ENCODE measurements around the gene KIF16B.

DNA sequence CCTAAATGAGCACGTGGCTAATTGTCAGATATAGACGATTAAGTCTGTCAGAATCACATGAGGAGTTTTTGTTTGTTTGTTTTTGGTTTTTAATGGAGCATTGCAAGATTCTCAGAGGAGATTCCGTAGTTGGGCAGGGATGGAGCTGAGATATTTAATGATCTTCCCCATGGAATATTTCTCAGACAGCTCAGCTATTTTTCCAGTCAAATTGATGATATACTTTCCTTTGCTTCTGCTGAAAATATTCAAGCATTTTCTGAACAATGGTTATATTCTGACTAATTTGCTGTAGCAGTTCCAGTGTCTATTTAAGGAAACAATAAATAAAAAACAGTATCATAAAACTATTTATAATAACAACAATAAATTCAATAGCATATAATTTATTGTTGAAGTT lies 348.4 kb downstream of the KIF16B start:
- TF ChIP-seq, protein P1, sequence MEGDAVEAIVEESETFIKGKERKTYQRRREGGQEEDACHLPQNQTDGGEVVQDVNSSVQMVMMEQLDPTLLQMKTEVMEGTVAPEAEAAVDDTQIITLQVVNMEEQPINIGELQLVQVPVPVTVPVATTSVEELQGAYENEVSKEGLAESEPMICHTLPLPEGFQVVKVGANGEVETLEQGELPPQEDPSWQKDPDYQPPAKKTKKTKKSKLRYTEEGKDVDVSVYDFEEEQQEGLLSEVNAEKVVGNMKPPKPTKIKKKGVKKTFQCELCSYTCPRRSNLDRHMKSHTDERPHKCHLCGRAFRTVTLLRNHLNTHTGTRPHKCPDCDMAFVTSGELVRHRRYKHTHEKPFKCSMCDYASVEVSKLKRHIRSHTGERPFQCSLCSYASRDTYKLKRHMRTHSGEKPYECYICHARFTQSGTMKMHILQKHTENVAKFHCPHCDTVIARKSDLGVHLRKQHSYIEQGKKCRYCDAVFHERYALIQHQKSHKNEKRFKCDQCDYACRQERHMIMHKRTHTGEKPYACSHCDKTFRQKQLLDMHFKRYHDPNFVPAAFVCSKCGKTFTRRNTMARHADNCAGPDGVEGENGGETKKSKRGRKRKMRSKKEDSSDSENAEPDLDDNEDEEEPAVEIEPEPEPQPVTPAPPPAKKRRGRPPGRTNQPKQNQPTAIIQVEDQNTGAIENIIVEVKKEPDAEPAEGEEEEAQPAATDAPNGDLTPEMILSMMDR (IDR thresholded peaks at IDR 0.05) = no peak
- TF ChIP-seq POLR2AphosphoS5 (IDR thresholded peaks at IDR 0.05; ENCODE audit: low read depth, low read length) = no peak
- TF ChIP-seq SIN3A (IDR thresholded peaks at IDR 0.05; ENCODE audit: borderline replicate concordance, insufficient read depth, low read depth, low read length) = no peak
- TF ChIP-seq, protein P2, sequence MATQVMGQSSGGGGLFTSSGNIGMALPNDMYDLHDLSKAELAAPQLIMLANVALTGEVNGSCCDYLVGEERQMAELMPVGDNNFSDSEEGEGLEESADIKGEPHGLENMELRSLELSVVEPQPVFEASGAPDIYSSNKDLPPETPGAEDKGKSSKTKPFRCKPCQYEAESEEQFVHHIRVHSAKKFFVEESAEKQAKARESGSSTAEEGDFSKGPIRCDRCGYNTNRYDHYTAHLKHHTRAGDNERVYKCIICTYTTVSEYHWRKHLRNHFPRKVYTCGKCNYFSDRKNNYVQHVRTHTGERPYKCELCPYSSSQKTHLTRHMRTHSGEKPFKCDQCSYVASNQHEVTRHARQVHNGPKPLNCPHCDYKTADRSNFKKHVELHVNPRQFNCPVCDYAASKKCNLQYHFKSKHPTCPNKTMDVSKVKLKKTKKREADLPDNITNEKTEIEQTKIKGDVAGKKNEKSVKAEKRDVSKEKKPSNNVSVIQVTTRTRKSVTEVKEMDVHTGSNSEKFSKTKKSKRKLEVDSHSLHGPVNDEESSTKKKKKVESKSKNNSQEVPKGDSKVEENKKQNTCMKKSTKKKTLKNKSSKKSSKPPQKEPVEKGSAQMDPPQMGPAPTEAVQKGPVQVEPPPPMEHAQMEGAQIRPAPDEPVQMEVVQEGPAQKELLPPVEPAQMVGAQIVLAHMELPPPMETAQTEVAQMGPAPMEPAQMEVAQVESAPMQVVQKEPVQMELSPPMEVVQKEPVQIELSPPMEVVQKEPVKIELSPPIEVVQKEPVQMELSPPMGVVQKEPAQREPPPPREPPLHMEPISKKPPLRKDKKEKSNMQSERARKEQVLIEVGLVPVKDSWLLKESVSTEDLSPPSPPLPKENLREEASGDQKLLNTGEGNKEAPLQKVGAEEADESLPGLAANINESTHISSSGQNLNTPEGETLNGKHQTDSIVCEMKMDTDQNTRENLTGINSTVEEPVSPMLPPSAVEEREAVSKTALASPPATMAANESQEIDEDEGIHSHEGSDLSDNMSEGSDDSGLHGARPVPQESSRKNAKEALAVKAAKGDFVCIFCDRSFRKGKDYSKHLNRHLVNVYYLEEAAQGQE (IDR thresholded peaks at IDR 0.05; ENCODE audit: insufficient read depth in 1 of 2, low read depth in 2 of 2, low read length in 1 of 2) = no peak
- no peak for TF ChIP-seq TCF7L2 (IDR thresholded peaks at IDR 0.05; ENCODE audit: low read depth, low read length)
